HUES64 (cell line): ENCODE results near the gene COL23A1.

Experiments used
- H3K27ac ChIP-seq: 2 replicates; pipeline ENCODE4 v1.7.0; 2013; ENCODE audit warnings: low read depth, low read length, inconsistent platforms
- H3K27me3 ChIP-seq: 2 replicates; pipeline ENCODE4 v1.6.1; 2013; ENCODE audit warnings: mild to moderate bottlenecking, low read length; ENCODE audit not compliant: insufficient read depth
- H3K36me3 ChIP-seq: 2 replicates; pipeline ENCODE4 v1.6.1; 2013; ENCODE audit warnings: mild to moderate bottlenecking, low read length; ENCODE audit not compliant: insufficient read depth
- H3K4me1 ChIP-seq: 2 replicates; pipeline ENCODE4 v1.6.1; 2013; ENCODE audit warnings: mild to moderate bottlenecking, low read length, moderate library complexity; ENCODE audit not compliant: insufficient read depth
- H3K4me3 ChIP-seq: 2 replicates; pipeline ENCODE4 v1.5.1; 2013; ENCODE audit warnings: mild to moderate bottlenecking, low read length, moderate library complexity
- H3K9ac ChIP-seq: 2 replicates; pipeline ENCODE4 v1.6.1; 2013; ENCODE audit warnings: mild to moderate bottlenecking, low read depth, low read length
- H3K9me3 ChIP-seq: 2 replicates; pipeline ENCODE4 v1.6.1; 2013; ENCODE audit warnings: low read depth, low read length; ENCODE audit not compliant: insufficient read depth
- WGBS: fragments of 150-250, 120-280 bp; methylation state at CpG from one replicate; pipeline ENCODE4 v1.1.7; 2013; ENCODE audit warnings: missing lambda C conversion rate; 5-methylcytosine and 5-hydroxymethylcytosine counted together

Gene COL23A1

GRCh38 chr5:178519155-178519554 lies 71.0 kb downstream of the COL23A1 start:
- Histone ChIP-seq H3K9me3 (peaks cover 12% of the 10 kb centered on the region; the same call in 1 of the 2 replicates), H3K27ac (no peak overlapping the region)
- 93% methylated on average over 6 of the region's 6 CpGs for WGBS

GRCh38 chr5:178516504-178517235 lies 73.5 kb downstream of the COL23A1 start:
- no peaks in the 10 kb centered on the region for H3K27me3 ChIP-seq
- WGBS = 94% methylated on average over 14 of the region's 14 CpGs

More at GRCh38 chr5:178519155-178519554, 71.0 kb downstream of the COL23A1 start:
- no peak overlapping the region for H3K9ac ChIP-seq
- no peaks in the 10 kb centered on the region for H3K27me3 ChIP-seq
- H3K36me3 ChIP-seq = no peaks in the 10 kb centered on the region
- no peaks in the 10 kb centered on the region for H3K4me1 ChIP-seq
- H3K4me3 ChIP-seq = no peak overlapping the region

GRCh38 chr5:178515776-178516503 lies 74.3 kb downstream of the COL23A1 start:
- H3K4me3 ChIP-seq = no peak overlapping the region
- 0 out of 2 replicates have a peak, but pooled peaks cover 4% of the 10 kb centered on the region for H3K4me1 ChIP-seq
- no peaks in the 10 kb centered on the region for H3K36me3 ChIP-seq
- H3K27ac ChIP-seq = no peak overlapping the region
- WGBS = 91% methylated on average over 23 of the region's 23 CpGs
- H3K27me3 ChIP-seq = no peaks in the 10 kb centered on the region
- H3K9me3 ChIP-seq = peaks cover 15% of the 10 kb centered on the region; the same call in 1 of the 2 replicates
- no peak overlapping the region for H3K9ac ChIP-seq

More at GRCh38 chr5:178516504-178517235, 73.5 kb downstream of the COL23A1 start:
- H3K9me3 ChIP-seq = peaks cover 17% of the 10 kb centered on the region; the same call in 1 of the 2 replicates
- H3K36me3 ChIP-seq = no peaks in the 10 kb centered on the region
- H3K4me3 ChIP-seq = no peak overlapping the region
- H3K27ac ChIP-seq = no peak overlapping the region
- H3K9ac ChIP-seq = no peak overlapping the region
- H3K4me1 ChIP-seq = no peaks in the 10 kb centered on the region

GRCh38 chr5:178514851-178515418 lies 75.3 kb downstream of the COL23A1 start:
- Histone ChIP-seq H3K27me3 (no peaks in the 10 kb centered on the region), H3K4me3 (no peak overlapping the region), H3K9me3 (peaks cover 15% of the 10 kb centered on the region; the same call in 1 of the 2 replicates), H3K27ac (no peak overlapping the region), H3K4me1 (0 out of 2 replicates have a peak, but pooled peaks cover 4% of the 10 kb centered on the region), H3K9ac (no peak overlapping the region), H3K36me3 (no peaks in the 10 kb centered on the region)
- 95% methylated on average over 6 of the region's 6 CpGs for WGBS

GRCh38 chr5:178511172-178511571 lies 79.0 kb downstream of the COL23A1 start:
- H3K4me1 ChIP-seq = 0 out of 2 replicates have a peak, but pooled peaks cover 4% of the 10 kb centered on the region
- no peaks in the 10 kb centered on the region for H3K36me3 ChIP-seq
- 78% methylated on average over 3 of the region's 3 CpGs for WGBS
- peaks cover 5% of the 10 kb centered on the region; the same call in 1 of the 2 replicates for H3K9me3 ChIP-seq
- H3K9ac ChIP-seq = no peak overlapping the region
- peak overlapping the region; percentile 47; the same call in 1 of the 2 replicates for H3K27ac ChIP-seq
- H3K27me3 ChIP-seq = no peaks in the 10 kb centered on the region
- H3K4me3 ChIP-seq = no peak overlapping the region

GRCh38 chr5:178509491-178510057 lies 80.6 kb downstream of the COL23A1 start:
- WGBS = 95% methylated on average over 15 of the region's 15 CpGs
- peaks cover 5% of the 10 kb centered on the region; the same call in 1 of the 2 replicates for H3K9me3 ChIP-seq
- H3K27me3 ChIP-seq = no peaks in the 10 kb centered on the region
- H3K27ac ChIP-seq = no peak overlapping the region
- H3K4me1 ChIP-seq = 0 out of 2 replicates have a peak, but pooled peaks cover 4% of the 10 kb centered on the region
- H3K9ac ChIP-seq = no peak overlapping the region
- H3K4me3 ChIP-seq = no peak overlapping the region
- no peaks in the 10 kb centered on the region for H3K36me3 ChIP-seq

GRCh38 chr5:178507151-178507932 lies 82.9 kb downstream of the COL23A1 start:
- Histone ChIP-seq H3K9me3 (no peaks in the 10 kb centered on the region), H3K9ac (no peak overlapping the region), H3K27me3 (no peaks in the 10 kb centered on the region), H3K36me3 (no peaks in the 10 kb centered on the region), H3K4me3 (no peak overlapping the region), H3K4me1 (0 out of 2 replicates have a peak, but pooled peaks cover 4% of the 10 kb centered on the region), H3K27ac (no peak overlapping the region)
- 96% methylated on average over 12 of the region's 12 CpGs for WGBS

GRCh38 chr5:178505639-178506407 lies 84.4 kb downstream of the COL23A1 start:
- peaks cover 2% of the 10 kb centered on the region; the same call in 1 of the 2 replicates for H3K9me3 ChIP-seq

GRCh38 chr5:178504340-178504960 lies 85.7 kb downstream of the COL23A1 start:
- no peak overlapping the region for H3K27ac ChIP-seq
- no peaks in the 10 kb centered on the region for H3K4me1 ChIP-seq
- 87% methylated on average over 11 of the region's 11 CpGs for WGBS
- H3K27me3 ChIP-seq = no peaks in the 10 kb centered on the region
- peaks cover 3% of the 10 kb centered on the region; the same call in 1 of the 2 replicates for H3K9me3 ChIP-seq
- no peaks in the 10 kb centered on the region for H3K36me3 ChIP-seq
- no peak overlapping the region for H3K4me3 ChIP-seq
- H3K9ac ChIP-seq = no peak overlapping the region

More at GRCh38 chr5:178505639-178506407, 84.4 kb downstream of the COL23A1 start:
- no peak overlapping the region for H3K27ac ChIP-seq
- no peaks in the 10 kb centered on the region for H3K36me3 ChIP-seq
- no peaks in the 10 kb centered on the region for H3K27me3 ChIP-seq
- H3K9ac ChIP-seq = no peak overlapping the region
- 91% methylated on average over 13 of the region's 13 CpGs for WGBS
- H3K4me3 ChIP-seq = no peak overlapping the region
- H3K4me1 ChIP-seq = no peaks in the 10 kb centered on the region
